Measurements from ENCODE around the gene FSTL3. TPM values are rescaled to one million over a fixed set of nuclear protein-coding genes. Genes with fewer than 3 reads are reported as not detected.

FSTL3 gene
- total RNA-seq, 1 donor from 2014 or later: 56.1 TPM

DNA sequence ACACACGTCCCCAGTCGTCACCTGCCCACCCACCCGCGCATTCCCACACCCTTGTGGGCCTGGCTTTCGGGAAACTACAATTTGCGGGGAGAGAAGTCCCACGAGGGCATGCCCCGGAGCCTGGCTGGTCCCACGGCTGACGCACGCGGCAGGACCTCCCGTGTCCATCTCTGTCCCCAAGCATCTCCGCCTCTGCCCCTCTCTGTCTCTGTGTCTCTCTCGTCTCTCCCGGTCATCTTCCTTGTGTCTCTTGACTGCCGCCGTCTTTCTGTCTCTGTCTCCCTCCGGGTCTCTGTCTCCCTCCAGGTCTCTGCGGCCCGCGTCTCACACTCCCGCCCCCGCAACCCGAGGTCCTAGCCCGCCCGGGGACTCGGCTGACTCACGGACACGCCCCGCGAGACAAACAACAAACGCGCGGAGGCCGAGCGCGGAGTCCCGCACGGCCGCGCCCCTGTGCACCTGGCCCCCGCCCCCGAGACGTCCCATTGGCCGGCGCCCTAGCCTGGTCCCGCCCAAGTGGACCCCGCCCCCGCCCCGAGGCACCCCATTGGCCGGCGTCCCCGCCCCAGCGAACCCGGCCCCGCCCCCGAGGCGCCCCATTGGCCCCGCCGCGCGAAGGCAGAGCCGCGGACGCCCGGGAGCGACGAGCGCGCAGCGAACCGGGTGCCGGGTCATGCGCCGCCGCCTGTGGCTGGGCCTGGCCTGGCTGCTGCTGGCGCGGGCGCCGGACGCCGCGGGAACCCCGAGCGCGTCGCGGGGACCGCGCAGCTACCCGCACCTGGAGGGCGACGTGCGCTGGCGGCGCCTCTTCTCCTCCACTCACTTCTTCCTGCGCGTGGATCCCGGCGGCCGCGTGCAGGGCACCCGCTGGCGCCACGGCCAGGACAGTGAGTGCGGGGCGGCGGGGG, 36.7 kb upstream of the FSTL3 start, which contains the start of gene FGF22:
TSS of gene FGF22 (plus strand) at position 627 of the 908 bp plus-strand sequence. CDS start at position 674, 47 bp downstream.
- no peaks in the 10 kb centered on the region for H3K36me3 ChIP-seq
- intact Hi-C loops (cut with micrococcal nuclease): no loop called here
- H3K4me3 ChIP-seq: peak within 1 kb of the TSS; percentile 64
- no peaks in the 10 kb centered on the region for H3K9me3 ChIP-seq (replicated peaks)
- H3K4me1 ChIP-seq: peaks cover 17% of the 10 kb centered on the region
- H3K27ac ChIP-seq (replicated peaks): peak within 1 kb of the TSS; percentile 36
- TF ChIP-seq, protein P1, sequence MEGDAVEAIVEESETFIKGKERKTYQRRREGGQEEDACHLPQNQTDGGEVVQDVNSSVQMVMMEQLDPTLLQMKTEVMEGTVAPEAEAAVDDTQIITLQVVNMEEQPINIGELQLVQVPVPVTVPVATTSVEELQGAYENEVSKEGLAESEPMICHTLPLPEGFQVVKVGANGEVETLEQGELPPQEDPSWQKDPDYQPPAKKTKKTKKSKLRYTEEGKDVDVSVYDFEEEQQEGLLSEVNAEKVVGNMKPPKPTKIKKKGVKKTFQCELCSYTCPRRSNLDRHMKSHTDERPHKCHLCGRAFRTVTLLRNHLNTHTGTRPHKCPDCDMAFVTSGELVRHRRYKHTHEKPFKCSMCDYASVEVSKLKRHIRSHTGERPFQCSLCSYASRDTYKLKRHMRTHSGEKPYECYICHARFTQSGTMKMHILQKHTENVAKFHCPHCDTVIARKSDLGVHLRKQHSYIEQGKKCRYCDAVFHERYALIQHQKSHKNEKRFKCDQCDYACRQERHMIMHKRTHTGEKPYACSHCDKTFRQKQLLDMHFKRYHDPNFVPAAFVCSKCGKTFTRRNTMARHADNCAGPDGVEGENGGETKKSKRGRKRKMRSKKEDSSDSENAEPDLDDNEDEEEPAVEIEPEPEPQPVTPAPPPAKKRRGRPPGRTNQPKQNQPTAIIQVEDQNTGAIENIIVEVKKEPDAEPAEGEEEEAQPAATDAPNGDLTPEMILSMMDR (IDR thresholded peaks at IDR 0.05; ENCODE audit: borderline replicate concordance): no peak
- H3K27me3 ChIP-seq (ENCODE audit: low read depth): no peaks in the 10 kb centered on the region
- DNase-seq: peak; percentile 95

DNA sequence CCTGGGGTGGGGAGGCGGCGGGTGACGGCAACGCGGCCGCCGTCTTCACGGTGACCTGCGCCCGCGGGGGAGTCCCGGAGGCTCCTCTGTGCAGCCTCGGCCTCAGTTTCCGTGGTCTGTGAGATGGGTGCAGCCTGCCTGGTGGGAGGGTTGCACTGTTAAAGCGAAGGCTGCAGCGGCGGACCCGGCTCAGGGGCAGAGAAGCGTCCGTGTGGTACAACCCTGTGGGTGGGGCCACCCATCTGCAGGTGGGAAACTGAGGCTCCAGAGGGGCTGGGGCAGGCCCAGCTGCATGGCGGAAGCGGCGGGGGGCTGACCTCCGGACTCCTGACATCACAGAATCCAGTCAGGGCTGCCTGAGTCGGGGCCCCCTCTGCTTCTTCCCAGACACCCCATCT, 36.0 kb upstream of the FSTL3 start:
- H3K27ac ChIP-seq (replicated peaks): peak overlapping the region; percentile 36

DNA sequence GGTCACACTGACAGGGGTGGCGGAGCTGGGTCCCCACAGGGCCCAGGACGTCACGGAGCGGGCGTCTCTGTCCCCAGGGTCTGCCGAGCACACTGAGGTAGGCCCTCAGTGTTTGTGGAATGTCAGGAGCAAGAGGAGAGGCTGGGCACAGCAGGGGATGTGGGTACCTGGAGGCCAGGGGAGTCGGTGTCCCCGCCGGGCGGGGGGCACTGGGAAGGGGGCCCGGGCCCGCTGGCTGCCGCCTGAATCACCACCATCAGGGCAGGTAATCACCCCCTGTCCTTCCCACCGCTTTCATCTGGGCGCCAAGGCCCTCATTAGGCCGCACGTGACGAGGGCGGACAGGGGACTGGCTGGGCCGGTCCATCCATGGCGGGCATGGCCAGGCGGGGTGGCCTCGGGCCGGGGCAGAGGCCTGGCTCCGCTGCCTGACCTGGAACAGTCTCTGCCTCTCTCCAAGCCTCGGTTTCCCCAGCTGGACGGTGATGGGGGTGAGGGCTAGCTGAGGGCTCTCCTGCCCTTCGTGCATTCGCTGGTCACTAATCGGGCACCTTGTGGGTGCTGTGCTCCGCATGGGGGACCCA, 35.5 kb upstream of the FSTL3 start:
- TF ChIP-seq, protein P1 (IDR thresholded peaks at IDR 0.05; ENCODE audit: borderline replicate concordance): no peak
- H3K36me3 ChIP-seq: peaks cover 3% of the 10 kb centered on the region
- peaks cover 15% of the 10 kb centered on the region for H3K4me1 ChIP-seq
- no peak overlapping the region for H3K4me3 ChIP-seq
- DNase-seq: no peak
- intact Hi-C loops (cut with micrococcal nuclease): no loop called here
- H3K27me3 ChIP-seq (ENCODE audit: low read depth): no peaks in the 10 kb centered on the region
- H3K9me3 ChIP-seq (replicated peaks): no peaks in the 10 kb centered on the region
- H3K27ac ChIP-seq (replicated peaks): no peak overlapping the region

More for the DNA sequence above, 36.0 kb upstream of the FSTL3 start:
- no peak for DNase-seq
- TF ChIP-seq, protein P1 (IDR thresholded peaks at IDR 0.05; ENCODE audit: borderline replicate concordance): no peak
- Histone ChIP-seq H3K36me3 (no peaks in the 10 kb centered on the region), H3K4me3 (peak overlapping the region; percentile 64), H3K4me1 (peaks cover 15% of the 10 kb centered on the region), H3K9me3 (replicated peaks) (no peaks in the 10 kb centered on the region), H3K27me3 (ENCODE audit: low read depth) (no peaks in the 10 kb centered on the region)
- intact Hi-C loops (cut with micrococcal nuclease): no loop called here

DNA sequence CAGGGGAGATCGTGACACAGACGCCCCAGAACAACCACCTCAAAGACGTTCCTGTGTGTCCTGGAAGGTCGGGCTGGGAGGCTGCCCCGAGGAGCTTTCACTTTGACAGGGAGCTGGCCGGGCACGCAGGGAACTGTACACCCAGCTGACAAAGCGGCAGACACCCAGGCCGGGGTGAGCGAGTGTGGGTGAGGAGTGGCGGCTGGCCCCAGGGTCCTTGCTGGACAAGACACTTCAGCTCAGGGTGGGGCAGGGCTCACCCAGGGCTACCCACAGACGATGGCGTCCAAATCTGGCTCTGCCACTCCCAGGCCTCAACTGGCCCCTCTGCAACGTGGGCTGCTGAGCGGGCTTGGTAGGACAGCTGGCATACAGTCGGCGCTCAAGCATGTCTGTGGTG, 34.5 kb upstream of the FSTL3 start:
- no peak for DNase-seq
- Histone ChIP-seq H3K36me3 (peaks cover 12% of the 10 kb centered on the region), H3K4me1 (peaks cover 15% of the 10 kb centered on the region), H3K4me3 (no peak overlapping the region), H3K27me3 (ENCODE audit: low read depth) (no peaks in the 10 kb centered on the region), H3K27ac (replicated peaks) (no peak overlapping the region), H3K9me3 (replicated peaks) (no peaks in the 10 kb centered on the region)
- TF ChIP-seq, protein P1 (IDR thresholded peaks at IDR 0.05; ENCODE audit: borderline replicate concordance): no peak
- intact Hi-C loops (cut with micrococcal nuclease): no loop called here

DNA sequence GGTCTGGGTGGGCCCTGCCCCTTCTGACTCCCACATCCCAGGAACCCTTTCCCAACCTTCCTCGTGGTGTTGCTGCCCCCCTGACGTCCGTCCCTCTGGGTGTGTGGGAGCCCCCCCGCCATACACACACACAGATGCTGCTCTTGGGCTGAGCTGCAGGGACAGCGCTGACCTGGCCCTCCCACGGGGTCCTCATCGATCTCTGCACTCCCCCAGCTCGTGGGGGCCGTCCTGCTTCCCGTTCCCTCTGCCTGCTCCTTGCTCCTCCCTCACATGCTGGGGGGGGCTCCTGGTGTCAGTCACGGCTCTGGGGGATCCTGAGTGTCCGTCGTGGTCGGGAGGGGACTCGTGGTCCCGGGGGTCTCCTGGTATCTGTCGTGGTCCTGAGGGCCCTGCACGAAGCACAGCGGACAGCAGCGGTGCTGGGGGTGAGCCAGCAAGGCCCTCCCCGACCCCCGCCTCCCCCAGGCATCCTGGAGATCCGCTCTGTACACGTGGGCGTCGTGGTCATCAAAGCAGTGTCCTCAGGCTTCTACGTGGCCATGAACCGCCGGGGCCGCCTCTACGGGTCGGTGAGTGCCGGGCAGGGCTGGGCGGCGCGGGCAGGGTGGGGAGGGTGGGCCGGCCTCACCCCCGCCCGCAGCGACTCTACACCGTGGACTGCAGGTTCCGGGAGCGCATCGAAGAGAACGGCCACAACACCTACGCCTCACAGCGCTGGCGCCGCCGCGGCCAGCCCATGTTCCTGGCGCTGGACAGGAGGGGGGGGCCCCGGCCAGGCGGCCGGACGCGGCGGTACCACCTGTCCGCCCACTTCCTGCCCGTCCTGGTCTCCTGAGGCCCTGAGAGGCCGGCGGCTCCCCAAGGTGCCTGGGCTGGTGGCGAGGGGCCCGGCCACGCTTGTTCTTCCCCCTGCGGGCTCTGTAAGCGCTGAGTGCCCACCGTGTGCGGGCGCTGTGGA, 33.1 kb upstream of the FSTL3 start:
- intact Hi-C loops (cut with micrococcal nuclease): no loop called here
- DNase-seq: no peak
- peaks cover 15% of the 10 kb centered on the region for H3K4me1 ChIP-seq
- H3K27ac ChIP-seq (replicated peaks): no peak overlapping the region
- TF ChIP-seq, protein P1 (IDR thresholded peaks at IDR 0.05; ENCODE audit: borderline replicate concordance): no peak
- H3K9me3 ChIP-seq (replicated peaks): no peaks in the 10 kb centered on the region
- peaks cover 26% of the 10 kb centered on the region for H3K36me3 ChIP-seq
- no peak overlapping the region for H3K4me3 ChIP-seq
- H3K27me3 ChIP-seq (ENCODE audit: low read depth): no peaks in the 10 kb centered on the region
